Endometrial microvascular endothelial cells (primary cell): ENCODE measurements around the gene PTPRE. TPM values are rescaled to one million over a fixed set of nuclear protein-coding genes. Genes with fewer than 3 reads are reported as not detected.
"Not testable (repeated sequence)": the region's sequence is repeated elsewhere in the genome, so short reads cannot be mapped to it uniquely, and the experiment has no call there.

Experiments used
- in situ Hi-C: cut with HindIII; loops from 2 replicates; pipeline ENCODE4 v1.10.0; 2017; ENCODE audit warnings: low sequenced_read_pairs, low pct_unique_long_range_greater_than_20kb; ENCODE audit errors: inconsistent ontology term
- total RNA-seq: library from RNA; depleted of rRNA; stranded (reverse); fragments of >200 nt; gene quantifications from one replicate; pipeline ENCODE4 v1.2.3, GENCODE V29; 2015; ENCODE audit errors: inconsistent ontology term

PTPRE gene
- total RNA-seq, 1 donor from 2014 or later = 23.9 TPM

DNA sequence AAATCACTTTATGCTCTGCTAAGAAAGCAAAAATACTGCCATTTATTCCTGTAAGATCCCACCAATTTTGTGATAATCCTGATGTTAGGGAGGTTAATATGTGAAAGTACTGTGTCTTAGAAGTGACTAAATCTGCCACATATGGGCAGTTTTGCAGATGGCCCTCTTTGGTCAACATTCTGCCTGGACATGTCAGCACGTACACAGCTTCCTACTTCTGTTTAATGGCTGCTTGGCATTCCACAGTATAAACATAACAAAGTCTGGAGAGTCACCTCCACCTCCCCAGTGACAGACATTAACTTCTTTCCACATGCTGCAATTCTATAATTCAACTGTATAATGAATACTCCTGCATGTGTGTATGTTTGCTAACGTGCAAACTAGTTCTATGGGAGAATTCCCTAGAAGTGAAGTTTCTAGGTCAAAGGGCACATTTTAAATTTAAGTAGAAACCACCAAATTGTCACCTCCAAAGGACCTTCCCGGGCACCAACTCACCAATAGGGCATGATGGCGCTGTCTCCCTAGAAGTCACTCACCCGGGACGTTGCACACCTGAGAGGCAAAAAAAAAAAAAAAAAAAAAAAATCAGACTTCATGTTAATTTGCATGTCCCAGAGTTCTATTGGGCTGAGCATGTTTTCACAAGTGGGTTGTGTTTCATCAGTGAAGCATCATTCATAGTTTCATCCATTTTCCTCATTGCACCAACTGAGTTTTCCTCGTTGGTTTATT lies 180.4 kb downstream of the PTPRE start:
- in situ Hi-C loops = no loop called here

DNA sequence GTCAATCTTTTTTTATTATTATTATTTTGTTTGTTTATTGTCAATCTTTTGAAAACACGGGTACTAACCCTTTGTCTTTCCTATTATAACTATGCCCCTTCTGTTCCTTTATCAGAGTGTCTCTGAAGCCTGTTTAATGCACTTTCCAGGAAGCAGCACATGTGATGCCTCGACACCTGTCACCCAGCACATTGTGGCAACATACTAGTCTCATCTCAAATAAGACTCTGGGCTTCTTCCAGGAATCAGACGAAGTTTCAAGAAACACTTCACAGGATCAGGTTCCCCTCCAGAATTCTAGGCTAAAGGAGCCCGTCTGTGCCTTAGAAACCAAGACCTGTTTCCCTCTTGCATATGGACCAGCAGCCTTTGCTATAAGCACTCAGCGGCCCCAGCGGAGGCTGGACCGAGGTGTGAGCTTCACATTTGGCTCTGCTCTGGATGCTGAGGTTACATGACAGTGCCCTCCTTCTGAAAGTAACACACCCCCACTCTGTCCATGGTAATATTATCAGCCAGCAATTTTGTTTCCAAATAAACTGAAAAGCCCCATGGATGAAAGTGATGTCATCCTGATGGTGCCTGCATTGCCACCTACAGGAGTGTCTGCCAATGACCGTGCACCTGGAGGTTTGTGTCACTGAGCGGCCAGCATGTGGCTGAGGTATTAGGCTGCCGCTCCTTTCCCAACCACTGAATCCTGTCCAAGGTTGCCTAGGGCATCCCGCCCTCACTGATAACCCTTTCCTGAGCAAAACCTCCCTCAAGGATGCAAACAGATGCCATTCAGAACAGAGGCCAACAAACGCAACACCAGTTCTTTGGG lies 181.2 kb downstream of the PTPRE start:
- in situ Hi-C loops = no loop called here

DNA sequence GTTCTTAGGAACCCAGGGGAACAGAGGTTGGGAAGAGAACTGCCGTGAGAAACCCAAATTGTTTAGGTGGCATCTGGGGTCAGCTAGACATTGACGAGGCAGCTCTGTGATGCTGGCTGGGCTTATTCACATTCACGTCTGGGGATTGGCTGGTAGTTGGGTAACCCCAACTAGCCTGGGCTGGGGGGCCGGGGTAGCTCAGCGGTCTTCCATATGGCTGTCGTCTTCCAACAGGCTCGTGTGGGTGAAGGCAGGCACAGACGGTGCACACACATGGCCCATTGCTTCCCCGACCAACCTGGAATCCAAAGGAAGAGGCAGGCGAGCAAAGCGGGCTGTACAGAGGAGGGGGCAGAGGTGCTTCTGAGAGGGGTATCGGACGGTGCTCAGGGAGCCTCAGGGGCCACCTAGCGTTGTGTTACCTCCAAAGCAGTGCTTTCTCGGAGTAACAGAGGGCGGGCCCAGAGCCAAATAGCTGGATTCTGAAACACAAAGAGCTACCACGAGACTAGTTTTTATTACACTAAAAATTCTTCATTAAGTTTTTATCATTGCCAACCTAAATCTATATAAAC lies 184.8 kb downstream of the PTPRE start:
- in situ Hi-C loops = no loop called here

DNA sequence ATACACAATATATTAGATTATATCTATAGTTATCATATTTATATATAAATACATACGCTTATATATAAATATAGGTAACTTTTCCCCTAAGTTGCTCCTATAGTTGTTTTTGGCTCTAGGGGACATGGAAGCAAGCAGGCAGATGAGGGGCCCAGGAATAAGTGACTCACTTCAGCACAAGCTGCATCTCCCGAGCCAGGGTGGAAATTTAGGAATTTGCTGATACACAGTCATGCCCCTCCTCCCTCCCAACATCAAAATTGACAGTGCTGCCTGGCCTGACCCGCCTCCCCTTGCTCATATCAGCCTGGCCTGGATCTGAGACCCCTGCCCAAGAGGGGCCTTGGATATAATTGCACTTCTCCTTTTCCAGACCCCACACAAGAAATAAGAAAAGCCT lies 185.6 kb downstream of the PTPRE start:
- in situ Hi-C loops = no loop called here

DNA sequence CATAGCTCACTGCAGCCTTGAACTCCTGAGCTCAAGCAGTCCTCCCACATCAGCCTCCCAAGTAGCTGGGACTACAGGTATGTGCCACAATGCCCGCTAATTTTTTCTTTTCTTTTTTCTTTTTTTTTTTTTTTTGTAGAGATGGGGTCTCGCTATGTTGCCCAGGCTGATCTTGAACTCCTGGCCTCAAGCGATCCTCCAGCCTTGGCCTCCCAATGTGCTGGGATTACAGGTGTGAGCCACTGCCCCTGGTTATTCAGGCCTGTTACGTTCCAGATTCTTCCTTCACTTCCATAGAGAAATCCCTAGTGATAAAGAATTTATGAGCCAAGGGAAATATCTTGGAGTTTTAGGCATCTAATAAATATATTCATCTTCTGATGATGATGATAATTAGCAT lies 187.7 kb downstream of the PTPRE start:
- in situ Hi-C loops = not testable (repeated sequence)

DNA sequence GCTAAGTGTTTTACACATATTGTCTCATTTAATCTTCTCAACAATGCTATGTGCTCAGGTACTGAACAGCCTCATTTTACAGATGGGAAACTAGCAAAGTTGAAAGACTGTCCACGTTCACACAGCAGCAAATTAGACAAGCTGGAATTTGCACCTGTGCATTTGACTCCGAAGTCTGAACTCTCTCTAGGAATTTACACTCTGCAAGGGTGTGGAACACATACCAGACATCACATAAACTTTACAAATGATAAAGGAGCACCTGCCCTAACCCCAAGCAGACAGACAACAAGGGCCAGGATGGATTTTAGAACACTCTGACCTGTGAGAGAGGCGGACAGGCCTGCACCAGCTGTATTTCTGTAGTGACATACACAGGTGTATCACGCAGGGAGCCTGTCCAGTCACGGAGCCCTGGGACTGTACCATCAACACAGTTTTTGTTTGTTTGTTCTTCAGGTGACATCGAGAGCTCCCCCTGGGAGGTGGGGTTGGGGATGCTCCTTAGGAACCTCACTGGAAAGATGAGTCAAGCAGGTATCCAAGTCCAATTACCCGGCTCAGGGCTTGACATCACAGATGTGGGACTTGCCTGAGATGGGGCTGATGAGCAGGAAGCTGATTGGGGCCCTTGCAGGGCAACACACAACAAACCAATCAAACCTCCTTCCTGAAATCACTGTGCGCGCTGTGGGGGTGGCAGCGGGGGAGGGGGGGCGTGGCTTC lies 188.3 kb downstream of the PTPRE start:
- in situ Hi-C loops = no loop called here

DNA sequence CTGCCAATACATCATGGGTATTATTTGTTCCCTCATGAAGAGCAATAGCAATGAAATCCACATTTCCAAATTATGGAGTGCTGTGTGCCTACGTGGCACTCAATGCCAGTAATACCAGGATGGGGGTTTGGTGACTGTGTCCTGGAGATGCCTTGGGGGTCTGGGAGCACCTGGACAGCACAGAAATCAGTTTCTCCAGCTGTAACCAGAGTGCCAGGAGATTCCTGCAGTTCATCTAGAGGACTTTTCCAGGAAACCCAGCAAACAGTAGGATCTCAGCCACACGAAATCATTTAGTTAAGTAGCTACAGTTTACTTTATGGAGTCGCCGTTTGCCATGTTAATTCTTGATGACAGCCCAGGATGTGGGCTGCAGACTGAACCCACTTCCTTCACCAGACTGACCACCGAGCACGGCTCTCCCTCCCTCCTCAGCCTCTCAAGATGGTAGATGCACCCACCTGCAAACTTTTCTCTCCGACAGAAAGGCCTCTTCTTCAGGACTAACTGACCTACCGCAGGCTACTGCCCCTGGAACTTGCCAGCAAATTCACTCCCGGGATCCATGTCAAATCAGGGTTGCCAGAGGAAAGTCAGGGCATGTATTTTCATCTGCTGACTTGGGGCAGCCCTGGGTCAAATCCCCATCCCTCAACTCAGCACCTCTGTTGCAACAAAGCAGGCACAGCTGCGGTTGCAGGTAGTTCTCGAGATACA lies 189.0 kb downstream of the PTPRE start:
- in situ Hi-C loops = no loop called here

DNA sequence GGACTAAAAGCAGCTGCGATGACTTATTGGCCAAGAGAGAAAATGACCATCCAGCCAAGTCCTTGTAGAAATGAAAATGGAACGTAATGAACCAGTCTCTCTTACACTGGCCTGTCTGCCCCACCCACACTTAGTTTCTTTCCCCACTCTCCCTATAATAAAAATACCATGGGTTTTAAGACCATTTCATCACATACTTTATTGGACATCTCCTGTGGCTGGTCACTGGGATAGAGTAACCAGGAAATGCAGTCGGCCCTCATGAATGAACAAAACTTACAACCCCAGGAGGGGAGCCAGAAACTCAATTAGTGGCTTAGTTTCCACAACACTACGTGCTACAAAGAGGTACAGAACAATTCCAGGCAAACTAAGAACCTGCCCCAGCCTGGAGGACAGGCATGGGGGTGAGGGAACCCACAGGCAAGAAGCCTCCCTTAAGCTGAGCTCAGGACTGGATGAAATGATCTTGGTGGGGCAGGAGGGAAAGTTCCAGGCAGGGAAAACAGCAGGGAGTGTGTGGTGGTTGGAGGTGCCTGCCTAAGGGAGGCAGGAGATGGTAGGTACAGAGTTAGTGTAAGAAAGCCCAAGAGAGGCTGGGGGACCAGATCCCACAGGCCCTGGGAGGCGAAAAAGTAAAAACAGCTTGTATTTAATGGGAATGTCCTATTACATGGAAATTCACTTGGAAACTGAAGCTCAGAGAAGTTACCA lies 189.7 kb downstream of the PTPRE start:
- in situ Hi-C loops = no loop called here

DNA sequence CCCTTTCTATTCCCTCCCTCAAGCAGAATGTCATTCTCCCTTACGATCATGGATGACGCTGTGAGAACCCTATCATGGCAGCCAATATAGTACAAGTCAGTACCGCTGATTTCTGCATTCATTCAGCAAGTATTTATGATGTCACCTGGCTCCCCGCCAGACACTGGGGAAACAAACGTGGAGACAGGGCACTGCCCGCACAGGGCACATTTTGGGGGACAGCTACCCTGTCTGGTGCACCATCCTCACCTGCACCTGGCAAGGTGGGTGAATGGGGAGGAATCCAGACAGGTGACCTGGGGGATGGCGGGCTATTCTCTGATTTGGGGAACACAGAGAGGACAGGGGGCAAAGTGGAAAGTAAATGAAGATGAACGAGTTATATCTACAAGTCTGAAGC lies 190.9 kb downstream of the PTPRE start:
- in situ Hi-C loops = no loop called here

DNA sequence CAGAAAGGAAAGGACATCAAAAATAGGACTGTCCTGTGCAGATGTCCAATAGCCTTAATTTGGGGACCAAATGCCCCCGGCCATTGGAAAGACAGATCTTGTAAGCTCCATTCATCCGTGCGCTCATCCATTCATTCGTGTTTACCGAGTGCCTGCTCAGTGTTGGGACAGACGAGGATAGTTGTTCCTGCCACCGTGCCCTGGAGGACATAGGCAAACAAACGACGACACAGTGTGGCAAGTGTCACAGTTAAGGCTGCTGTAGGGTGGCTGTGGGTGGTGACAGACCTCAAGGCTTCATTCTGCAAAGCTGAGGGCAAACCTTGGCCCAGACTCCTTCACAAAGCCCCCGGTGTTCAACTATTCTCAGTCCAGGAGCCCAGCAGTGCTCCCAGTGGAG lies 191.7 kb downstream of the PTPRE start:
- in situ Hi-C loops = no loop called here

DNA sequence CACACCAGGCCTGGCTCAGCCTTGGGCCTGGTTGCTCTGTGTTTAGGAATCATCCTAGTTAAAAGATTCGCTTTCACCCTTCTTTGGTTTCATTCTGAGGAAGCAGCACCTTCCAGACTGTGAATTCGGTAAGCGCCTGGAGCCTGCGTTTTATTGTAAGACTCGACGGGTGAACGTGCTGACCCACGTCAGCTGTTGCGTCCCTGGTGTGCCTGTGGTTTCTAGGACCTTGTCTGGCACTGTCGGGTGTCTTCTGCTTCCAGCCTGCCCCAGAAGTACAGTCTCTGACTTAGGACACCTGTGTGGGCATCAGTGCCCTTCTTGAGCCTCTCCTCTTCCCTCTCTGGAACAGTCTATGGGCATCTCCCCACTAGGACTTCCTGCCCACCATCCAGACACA lies 193.0 kb downstream of the PTPRE start:
- in situ Hi-C loops = no loop called here

DNA sequence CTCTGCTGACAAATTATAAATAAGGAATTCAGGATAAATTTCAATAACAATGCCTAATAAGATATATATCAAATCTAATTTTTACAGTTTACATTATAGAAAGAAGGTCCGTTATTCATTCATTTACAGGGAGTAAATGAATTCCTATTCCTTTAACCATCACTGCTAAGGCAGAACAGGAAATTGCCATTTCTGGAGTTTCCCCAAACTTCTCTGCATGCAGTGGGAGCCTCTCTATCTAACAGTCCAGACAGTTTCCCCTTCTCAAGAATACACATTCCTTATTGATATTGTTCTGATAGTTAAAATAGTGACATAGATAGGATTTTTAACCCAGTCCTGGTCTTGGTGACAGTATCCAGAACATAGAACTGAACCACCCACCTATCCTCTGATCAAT lies 195.0 kb downstream of the PTPRE start:
- in situ Hi-C loops = no loop called here

DNA sequence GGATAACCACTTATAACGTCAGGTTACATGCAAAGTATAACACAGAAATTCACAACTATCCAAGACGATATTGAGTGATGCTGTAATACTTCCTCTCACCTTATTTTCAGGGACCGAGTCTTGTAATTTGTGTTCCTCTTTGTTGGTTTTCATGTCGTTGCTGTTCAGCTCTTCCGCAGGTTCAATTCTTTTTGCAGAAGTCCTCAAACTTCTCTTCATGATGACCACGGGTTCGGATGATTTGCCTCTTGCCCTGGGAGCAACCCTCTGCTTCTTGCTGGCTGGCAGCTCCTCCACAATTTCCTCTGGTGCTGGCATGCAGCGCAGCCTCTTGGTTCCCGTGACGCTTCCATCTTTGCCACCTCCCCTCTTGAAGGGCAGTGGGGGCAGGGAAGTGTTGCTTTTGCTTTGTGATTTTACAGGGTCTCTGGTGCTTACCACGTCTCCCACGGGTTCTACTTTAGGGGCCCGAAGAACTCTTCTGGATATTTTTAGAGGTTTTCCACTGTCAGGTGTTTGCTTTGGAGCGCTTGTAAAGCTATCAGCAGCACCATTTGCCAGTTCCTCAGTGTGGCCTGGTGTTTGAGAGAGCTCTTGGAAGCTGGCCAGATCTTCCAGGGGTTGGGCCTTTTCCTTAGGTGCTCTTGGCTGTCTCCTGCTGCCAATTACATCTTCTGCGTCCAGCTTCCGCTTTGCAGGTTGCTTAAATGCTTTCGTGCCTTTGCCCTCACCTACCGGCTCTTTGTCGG lies 195.8 kb downstream of the PTPRE start:
- in situ Hi-C loops = no loop called here

DNA sequence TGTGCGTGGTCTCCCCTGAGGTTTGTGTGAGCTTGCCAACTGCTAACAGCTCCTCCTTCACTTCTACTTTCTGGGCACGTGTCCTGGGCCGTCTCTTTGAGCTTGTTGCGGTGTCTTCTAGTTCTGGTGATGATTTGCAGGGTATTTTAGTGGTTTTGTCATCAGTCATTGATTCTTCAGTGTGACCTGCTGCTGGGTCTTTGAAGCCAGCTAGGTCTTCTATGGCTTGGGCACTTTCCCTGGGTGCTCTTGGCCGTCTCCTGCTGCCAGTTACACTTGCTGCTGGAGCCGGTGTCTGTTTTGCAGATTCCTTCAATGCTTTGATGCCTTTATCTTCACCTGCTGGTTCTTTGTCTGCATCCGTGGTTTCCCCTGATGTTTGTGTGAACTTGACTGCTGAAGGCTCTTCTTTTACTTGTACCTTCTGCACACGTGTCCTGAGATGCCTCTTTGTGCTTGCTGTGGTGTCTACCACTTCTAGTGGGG lies 196.4 kb downstream of the PTPRE start:
- in situ Hi-C loops = no loop called here

DNA sequence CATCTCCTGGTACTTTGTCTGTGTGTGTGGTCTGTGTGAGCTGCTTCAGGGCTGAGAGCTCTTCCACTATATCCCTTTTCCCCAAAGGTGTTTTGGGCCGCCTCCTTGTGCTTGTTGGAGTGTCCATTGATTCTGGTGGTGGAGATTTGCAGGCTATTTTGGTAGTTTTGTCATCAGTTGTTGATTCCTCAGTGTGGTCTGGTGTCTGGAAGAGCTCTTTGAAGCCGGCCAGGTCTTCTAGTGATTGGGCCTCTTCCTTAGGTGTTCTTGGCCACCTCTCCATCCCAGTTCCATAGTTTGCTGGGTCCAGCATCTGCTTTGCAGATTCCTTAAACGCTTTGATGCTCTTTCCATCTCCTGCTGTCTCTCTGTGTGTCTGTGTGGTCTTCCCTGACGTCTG lies 198.5 kb downstream of the PTPRE start:
- in situ Hi-C loops = no loop called here

DNA sequence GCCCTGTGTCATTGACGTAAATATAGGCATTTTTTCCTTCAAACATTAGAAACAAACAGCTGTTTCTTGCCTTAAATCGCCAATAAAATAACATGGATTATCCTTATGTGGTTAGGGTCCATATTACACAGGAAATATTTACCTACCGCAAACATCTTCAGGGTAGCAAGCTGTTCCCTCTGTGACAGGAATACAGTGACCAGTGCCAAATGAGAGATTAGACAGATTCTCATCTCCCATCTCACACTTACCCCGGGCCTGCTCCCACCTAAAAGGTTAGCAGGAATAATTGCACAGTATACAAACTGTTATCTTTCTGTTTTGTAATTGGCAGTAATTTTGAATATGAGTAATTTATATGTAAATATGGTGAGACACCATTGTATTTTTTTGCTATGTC lies 202.8 kb downstream of the PTPRE start:
- in situ Hi-C loops = no loop called here

DNA sequence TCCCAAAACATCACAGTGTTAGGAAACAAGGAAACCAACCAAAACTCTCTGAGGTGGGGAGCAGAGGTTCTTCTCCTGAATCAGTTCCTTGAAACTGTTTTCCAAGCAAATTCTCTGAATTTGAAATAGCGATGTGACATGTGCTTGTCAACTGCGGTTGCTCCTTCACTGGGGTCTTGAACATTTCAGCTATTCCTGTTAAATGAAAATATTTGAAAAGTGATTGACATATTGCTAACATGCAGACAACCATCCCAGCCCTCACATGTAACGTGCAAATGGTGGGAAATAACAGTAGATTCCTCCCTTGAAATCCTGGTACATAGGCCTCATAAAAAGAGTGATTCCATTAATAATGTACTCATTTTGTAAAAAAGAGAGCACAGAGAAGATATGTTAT lies 203.4 kb downstream of the PTPRE start:
- in situ Hi-C loops = no loop called here
